Femur (tissue), 1 donor: ENCODE measurements around the gene GNL1.
A peak's percentile ranks its signal among the peaks of the same experiment; 100 is the strongest.
"Not testable (repeated sequence)": the region's sequence is repeated elsewhere in the genome, so short reads cannot be mapped to it uniquely, and the experiment has no call there.

Source experiments
- DNase-seq: peaks from one replicate; pipeline ENCODE4 v3.0.0-alpha.2; 2017

Gene GNL1

DNA sequence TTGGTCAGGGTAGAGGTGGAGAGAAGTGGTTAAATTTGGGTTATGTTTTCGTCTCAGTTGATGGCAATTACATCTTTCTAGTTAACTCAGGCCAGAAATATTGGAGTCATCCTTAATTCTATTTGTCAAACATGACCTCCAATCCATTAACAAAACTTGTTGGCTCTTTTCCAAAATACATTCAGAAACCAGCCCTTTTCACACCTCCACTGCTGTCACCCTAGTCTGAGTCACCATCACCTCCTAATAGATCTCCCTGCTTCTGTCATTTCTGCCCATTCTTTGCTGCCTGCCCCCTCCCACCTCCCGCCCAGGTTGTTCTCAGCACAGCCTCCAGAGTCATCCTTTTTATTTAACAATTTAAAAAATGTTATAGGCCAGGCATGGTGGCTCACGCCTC, 12.0 kb upstream of the GNL1 start:
- DNase-seq = no peak

DNA sequence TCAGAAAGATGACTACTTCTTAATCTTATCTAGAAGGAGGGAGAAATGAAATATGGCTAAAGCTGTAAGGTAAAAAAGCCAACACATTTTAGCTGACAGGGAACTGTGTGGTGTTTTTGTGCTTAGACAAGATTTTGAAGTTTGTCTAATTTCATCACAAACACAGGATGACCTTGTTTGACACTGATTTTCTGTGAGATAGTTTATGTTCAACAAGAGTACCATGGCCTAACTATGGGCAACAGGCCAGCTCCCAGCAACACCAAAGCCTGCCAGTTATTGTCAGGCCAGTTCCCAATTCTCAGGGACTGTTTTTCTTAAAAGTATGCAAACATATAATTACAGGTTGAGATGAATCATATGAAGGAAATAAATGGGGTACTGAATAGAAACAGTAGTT, 9.5 kb upstream of the GNL1 start:
- no peak for DNase-seq

DNA sequence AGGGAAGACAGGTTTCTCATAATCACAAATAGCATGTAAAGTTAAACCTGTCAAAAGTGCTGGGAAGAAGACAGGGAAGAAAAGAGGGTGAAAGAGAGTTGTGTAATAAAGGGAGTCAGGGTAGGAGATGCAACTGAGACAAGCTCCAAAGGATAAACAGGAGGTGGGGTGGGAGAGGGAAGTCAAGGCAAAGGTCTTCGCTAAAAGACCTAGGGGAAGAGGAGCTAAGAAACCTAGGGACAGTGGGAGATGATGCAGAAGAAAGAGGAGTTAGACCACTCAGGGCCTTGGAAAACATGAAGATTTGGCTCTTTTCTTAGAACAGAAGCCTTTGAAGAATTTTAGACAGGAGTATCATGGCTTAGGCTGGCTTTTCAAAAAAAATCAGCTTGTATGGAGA, 7.8 kb upstream of the GNL1 start:
- no peak for DNase-seq

DNA sequence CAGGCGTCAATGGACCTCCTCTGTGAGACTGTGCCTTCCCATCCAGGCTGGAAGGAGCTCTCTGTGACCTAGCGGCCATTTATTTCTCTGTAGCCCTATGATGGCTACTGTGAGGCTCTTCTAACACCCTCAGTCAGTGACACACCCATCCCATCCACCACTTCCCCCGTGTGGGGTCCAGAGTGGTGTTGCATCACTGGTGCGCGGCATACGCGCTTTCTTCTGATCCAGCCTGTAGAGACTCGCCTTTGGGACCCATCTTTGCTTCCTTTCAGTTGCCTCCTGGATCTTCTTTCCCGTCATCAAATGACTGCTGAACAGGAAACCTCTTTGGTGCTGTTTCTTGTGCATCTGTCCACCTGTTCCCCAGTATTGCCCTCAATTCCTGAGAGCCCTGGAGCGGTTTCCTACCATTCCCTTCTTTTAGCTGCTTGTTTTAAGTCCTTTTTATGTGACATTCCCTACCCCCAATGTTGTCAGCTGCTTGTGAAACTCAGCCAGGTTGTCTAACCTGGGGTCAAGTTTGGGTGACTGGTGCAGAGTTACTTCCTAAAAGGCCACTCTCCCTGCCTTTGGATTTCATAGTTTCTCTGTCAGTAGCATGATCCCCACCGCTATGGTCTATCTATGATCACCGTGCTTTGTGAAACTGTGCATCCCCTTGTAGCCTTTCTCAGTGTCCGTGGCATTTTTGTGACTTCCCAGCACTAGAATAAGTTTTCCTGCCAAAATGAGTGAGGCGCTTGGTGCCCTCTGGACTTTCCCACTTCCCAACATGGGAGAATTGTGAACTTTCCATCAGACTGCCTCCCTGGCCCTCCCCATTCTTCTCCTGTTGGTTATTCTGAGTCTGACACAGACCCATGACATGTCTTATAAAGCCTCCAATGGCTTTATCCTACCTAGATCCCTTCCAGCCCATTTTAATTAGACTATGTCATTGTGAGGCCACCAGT, 6.5 kb upstream of the GNL1 start:
- DNase-seq = no peak

DNA sequence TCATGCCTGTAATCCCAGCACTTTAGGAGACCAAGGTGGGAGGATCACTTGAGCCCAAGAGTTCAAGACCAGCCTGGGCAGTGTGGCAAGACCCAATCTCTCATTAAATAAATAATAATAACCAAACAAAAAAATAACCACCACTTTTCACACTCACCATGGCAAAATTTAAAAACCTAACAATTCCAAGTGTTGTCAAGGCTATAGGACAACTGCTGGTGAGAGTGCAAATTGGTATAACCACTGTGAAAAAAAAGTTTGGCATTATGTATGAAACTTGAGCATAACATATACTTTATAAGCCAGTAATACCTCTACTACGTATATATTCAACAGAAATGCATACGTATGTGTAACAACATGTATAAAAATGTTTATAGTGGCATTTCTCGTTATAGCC, 4.6 kb upstream of the GNL1 start:
- DNase-seq = no peak

DNA sequence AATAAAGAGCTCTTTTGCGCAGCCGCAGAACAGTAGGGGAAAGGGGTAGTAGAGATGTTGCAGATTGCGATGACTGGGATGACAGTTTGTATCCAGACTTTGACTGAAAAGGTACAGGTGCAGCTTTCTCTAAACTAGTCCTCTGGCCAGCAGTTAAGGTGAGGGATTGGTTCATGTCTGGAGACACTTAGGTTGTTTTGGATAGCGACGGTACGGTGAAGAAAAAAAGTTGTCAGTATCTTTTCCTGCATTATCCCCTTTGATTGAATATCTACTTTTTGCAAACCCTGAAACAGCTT, 1.3 kb upstream of the GNL1 start:
- no peak for DNase-seq

DNA sequence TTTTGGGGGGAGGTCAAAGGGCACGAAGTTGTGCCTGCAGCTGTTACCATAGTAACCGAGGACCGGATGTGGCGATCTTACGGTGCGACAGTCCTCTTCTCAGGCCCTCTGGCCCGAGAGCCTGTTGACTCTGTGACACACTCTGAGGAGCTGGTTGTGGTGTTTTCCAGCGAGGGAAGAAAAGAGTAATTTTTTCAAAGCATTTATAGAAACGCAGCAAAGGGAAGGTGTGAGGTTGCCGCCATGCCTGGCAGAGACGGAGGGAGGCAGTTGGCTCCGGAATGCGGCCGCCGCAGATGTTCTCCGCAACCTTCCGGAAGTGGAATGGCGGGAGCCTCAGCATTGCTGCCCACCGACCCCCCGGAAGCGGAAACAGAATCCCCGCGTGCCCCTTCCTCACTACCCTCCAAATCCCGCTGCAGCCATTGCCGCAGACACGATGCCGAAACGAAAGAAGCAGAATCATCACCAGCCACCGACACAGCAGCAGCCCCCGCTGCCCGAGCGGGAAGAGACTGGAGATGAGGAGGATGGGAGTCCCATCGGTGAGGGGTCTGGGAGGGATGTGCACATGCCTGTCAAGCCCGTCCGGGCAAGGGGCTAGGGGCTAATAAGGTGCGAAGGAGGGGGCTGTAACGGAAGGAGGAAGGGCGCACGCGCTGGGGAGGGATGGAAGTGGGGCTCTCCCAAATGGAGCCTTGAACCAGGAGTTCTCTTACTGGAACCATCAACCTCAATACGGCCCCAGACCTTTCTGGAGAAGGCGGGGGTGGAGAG, 805 bp upstream of the GNL1 start, which contains the start of gene PRR3:
Gene PRR3, plus strand, starts transcription at position 390 of the 777 bp plus-strand sequence. Its CDS starts 50 bp downstream, at position 440.
- DNase-seq = peak; percentile 95

DNA sequence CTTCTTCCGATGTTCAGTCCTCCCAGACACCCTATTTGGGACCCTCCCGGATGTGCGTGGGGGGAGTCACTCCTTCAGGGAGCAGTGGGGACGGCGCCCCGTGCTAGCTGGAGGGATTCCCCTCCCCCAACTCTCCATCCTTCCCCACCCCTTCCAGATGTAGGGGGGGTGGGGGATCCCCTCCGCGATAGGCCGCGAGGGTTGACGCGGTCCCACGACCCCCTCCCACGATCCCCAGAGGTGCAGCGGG, 548 bp downstream of the GNL1 start:
- DNase-seq = peak; percentile 89

DNA sequence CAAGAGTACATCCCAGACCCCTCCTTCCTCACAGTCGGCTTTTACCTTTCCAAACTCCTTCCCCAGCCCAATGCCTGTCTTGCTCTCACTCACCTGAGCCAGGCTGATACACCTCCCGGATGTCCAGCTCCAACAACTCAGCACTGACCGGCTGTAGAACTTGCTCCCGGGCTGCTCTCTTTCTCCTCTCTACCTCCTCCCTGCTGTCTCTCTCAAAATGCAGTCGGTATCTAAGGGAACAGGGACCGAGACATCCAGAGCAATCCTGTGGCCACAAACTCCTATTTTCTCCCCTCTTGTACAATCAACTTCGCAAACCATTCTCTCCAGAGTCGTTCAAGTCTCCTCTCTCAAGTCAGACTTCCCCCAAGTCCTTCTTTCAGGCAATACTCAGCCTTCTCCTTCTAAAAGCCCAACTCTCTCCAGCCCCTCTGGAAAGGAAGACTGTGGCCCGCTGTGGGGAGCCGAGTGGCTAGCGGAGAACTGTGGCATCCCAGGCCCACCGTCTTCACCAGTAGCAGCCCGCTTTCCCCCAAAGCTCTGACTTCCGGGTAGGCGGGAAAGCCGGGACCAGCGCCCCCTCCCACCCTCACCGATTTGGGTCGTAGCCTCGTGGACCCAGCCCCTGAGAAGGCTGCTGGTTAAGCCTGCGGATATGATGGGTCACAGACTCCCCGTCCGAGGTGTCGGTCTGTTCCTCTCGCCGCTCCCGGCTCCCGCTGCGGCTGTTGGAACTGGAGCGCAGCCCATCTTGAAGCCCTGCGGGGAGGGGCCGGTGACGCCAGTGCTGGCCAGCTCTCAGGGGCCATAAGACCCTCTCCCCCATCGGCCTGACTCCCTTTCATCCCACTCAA, 1.1 kb downstream of the GNL1 start:
- DNase-seq = peak; percentile 79

DNA sequence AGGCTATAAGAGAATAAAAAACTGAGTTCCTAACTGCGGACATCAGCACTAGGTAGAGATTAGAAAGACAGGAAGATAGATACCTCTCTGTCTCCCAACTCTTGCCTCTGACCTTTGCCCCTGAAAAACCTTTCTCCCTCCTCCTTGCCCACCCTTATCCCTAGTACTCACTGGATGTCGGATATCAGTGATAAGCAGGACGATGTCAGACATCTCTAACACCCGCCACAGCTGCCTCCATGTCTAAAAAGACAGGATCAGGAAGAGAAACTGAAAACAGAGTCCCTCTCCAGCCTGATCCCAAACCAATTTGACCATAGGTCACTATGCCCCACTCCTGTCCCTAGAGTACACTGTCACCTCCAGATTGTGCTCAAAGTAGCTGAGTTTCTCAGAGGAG, 1.9 kb downstream of the GNL1 start:
- DNase-seq = no peak

DNA sequence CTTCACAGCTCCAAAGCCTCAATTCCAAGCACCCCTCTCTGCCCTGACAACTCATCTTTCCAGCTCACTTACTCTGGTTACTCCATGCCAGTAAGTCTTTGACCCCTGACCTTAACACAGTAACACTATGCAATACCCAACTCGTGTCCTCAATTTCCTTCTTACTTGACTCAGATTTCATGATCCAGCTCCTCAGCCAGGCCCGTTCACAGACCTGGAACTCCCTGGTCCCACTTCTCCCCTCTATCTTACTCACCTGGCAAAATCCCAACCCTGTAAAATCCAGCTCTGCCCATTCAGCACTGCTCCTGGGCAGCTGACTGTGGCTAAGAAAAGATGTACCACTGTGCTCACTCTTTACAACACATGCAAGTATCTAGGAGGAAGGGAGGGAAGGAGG, 7.9 kb downstream of the GNL1 start:
- no peak for DNase-seq

DNA sequence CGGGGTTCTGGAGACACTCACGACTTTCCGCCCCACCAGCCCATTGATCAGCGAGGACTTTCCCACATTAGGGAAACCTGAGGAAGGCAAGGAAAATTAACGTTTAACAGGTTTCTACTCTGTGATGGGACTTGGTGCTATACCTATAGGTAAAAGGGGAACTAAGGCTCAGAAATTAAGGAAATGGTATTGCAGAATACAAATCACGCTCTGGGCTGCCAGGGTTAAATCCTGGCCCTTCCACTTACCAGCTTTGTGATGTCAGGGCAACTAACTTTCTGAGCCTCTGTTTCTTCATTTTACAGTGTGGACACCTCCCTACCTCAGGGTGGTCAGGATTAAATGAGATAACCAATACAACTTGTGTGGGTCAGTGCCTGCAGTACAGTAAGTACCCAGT, 8.8 kb downstream of the GNL1 start:
- DNase-seq = no peak

DNA sequence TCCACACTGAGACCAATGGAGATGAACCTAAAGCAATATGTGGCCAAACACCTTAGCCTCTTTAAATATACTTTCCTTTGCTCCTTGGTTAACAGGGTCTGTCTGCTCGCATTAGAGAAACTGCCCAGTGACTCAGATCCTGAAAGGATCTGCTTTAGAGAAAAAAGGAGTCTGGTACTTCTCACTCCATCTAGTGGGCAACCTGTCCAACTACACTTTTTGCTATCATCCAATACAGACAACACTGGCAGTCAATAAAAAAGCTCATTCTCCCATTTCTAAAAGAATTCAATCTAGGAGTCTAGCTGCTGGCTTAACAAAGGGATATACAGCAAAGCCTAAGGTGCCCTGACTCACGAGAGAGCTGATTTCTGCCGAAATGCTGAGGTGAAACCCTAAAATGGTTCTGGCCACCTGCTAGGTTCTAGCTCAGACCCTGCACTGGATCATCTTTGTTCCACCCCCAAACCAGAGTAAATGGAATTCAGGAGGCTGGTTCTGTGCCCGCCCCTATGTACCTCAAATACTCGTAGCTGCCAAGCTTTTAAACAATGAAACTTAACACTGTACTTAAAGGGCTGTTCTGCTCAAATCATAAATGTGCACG, 11.5 kb downstream of the GNL1 start:
- DNase-seq = no peak

DNA sequence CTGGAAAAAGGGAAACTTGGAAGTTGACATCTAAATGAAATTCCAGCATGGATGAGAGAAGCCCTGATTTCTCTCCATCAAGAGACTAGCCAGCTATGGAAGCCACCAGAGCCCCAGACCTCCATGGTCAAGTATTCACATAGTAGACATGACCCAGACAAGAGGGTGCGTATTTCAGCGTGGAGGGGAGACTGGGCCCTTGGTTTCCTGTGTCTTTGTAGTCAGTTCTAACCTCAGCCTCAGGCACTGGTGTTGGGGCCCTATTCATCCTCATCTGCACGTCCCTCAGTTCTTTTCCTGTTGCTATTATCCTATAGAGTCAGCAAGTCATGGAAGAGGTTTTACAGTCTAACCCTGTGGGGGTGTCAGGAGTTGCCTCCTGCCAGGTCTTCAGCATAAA, 12.5 kb downstream of the GNL1 start:
- no peak for DNase-seq

DNA sequence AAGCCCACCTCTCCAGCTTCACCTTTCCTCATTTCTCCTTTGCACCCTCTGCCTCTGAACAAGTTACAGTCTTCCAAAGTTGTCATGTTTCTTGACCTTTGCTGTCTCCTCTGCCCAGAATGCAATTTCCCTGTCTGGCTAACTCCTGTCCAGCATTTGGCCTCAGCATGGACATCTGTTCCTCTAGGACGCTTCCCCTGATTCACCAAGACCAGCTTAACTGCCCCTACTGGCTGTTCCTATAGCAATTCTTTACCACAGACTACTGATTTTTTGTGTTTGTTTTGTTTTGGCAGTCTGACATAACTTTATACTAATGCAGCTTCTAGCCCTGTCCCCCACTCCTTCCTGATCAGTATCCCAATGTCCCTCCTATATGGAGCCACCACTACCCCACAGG, 13.4 kb downstream of the GNL1 start:
- no peak for DNase-seq

DNA sequence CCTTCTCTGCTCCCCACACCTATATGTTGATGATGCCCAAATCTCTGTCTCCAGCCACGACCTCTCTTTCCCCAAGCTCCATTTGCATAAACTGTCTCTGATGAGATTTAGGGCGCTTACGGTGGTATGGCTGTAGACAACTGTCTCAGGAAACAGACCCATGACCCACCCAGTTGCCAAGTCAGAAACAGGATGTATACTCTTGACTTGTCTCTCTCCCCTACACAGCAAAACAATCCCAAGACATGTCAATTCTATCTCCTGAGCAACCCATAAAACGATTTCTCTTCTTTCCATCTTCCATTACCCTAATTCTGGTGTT, 13.9 kb downstream of the GNL1 start:
- no peak for DNase-seq

DNA sequence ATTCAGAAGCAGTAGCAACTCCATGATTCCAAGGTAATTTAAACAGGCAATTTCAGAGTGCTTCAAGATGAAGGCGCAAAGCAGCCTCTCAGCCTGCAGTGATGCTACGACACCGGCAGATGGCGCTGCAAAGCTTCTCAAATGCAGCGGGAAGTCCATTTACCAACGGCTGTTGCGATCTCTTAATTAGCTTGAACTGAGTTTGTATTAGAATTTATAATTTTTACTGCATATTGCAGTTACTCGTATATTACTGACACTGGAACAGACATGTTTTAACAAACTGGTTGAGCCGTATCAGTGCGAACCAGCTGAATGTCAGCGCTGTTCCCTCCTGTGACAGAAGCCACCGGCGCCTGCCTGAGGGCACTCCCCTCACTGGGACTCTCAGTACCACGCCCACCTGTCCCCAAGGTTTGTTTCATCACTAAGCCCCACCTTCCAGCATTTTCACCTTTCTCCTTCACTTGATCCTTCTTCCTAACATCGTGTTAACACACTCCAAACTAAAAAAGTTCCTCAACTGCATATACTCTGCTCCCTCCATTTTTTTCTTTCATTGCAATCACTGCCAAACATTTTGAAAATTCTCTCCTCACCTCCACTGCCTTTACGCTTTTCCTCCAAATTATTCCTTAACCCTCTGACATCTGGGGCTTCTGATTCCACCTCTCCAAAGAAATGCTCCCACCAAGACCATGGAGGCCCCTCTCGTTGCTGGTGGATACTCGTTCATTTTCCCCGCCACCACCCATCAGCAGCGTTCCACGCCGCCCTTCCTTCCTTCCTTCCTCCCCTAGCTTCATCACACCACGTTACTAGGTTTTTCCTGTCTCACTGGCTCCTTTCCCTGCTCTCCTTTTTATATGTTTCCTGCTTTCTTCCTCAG, 14.5 kb downstream of the GNL1 start:
- DNase-seq = peak; percentile 85

DNA sequence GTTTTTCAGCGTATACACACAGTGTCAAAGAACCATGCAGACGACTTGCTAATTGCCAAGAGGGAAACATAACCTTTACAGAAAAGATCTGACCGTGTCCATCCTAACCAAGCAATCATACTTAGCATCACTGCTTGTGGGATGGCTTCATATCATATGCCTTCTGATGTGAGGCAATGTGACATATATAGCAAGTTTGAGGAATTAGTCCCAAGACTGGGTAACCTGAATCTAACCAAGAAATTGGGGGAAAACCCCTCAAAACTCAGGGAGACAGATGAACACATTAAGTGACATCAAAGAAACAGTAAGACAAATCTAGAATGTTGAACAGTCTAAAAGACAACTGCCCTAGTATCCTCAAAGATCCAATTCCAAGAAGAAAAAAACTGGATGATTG, 18.4 kb downstream of the GNL1 start:
- no peak for DNase-seq

DNA sequence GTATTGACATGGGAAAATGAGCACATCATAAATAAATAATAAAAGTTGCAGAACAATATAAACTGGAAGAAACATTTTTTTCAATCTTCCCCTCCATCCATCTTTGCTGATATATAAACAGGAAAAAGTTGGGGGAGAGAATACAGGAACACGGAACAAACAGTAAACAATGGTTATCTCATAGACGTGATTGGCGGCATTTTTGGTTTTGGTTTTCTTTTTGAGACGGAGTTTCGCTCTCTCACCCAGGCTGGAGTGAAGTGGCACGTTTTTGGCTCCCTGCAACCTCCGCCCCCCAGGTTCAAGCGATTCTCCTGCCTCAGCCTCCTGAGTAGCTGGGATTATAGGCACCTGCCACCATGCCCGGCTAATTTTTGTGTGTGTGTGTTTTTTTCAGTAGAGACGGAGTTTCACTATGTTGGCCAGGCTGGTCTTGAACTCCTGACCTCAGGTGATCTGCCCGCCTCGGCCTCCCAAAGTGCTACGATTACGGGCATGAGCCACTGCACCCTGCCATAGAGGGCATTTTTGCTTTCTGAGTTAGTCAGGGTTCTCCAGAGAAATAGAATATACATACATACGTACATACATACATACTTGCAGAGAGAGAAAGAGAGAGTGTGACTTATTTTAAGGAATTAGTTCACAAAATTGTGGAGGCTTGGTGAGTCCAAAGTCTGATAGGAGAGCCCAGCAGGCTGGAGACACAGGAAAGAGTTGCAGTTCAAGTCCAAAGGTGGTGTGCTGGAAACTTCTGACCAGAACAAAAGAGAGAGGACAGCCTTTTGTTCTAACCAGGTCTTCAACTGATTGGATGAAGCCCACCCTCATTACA, 22.6 kb downstream of the GNL1 start:
- no peak for DNase-seq

DNA sequence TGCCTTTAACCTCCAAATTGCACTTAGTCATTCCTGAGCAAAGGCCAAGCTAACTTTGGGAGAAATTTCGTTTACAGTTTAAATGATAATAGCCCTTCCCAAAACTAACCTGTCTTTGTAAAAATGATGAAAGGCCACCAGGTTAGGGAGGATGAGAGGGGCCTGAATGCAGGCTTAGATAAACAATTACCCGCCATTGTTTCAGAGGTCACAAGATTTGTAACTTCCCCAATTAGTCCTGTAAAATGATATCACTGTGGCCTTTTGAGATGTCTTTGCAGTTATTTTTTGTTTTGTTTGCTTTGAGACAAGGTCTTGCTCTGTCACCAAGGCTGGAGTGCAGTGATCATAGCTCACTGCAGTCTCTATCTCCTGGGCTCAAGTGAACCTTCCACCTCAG, 26.3 kb downstream of the GNL1 start:
- DNase-seq = no peak

DNA sequence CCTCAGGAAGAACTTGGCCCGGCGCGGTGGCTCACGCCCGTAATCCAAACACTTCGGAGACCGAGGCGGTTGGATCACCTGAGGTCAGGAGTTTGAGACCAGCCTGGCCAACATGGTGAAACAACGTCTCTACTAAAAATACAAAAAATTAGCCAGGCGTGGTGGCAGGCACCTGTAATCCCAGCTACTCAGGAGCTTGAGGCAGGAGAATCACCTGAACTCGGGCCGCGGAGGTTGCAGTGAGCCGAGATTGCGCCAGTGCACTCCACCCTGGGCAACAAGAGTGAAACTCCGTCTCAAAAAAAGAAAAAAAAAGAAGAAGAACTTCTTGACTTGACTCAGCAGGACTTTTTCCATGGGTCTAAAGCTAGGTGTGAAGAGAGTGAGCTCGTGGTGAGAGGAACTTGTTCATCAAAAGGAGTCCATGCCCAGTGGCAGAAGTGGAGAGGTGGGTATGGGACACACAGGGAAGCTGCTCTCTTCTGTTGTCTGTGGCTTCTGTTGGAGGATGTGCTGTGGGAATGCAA, 26.9 kb downstream of the GNL1 start:
- DNase-seq = not testable (repeated sequence)
